Left cardiac atrium (tissue), 4 donors: Measurements from ENCODE around the gene KIAA0232. TPM values are rescaled to one million over a fixed set of nuclear protein-coding genes. Genes with fewer than 3 reads are reported as not detected.
"Not testable (repeated sequence)": the region's sequence is repeated elsewhere in the genome, so short reads cannot be mapped to it uniquely, and the experiment has no call there.

Experiments used
- ATAC-seq, 2 donors: fragments of 200-7000 bp; cut with Tn5 transposase; one replicate each; pipeline ENCODE4 v1.9.1; 2020; ENCODE audit warnings: mild to moderate bottlenecking in 2 of 2, moderate library complexity in 2 of 2
- DNase-seq: peaks from one replicate; pipeline ENCODE4 v3.0.0-alpha.2; 2020
- intact Hi-C, 2 donors: fragments of 100-400 bp; cut with DNase I; formaldehyde crosslinking; loops; one replicate each; pipeline versions ENCODE4 v1.14.1 to v1.15.1; 2022 to 2023
- total RNA-seq, 2 donors: library from RNA; stranded (reverse); fragmentation: NEBNext Ultra II Directional; extraction: Animal tissue kit (Norgen Biotek cat#: 25700); gene quantifications; one replicate each; pipeline ENCODE4 v1.2.1, GENCODE V29; 2021
- donor health status: DM: no; HTN: yes; CAD: no.
- donor health status: DM: no; HTN: yes; CAD: no; lungs with severe emphysema.
- donor health status: DM: yes; HTN: yes; CAD: no.
- donor health status: Dilated cardiomyopathy.

The KIAA0232 gene
- total RNA-seq, 2 donors from 2014 or later = 52.9 to 59.2 TPM

- ATAC-seq = no peak
- DNase-seq = no peak
- intact Hi-C loops = no loop called here
Measured at GRCh38 chr4:6773106-6773505, 9.4 kb upstream of the KIAA0232 start.

GRCh38 chr4:6773616-6774540, 8.6 kb upstream of the KIAA0232 start:
- ATAC-seq (no peak), DNase-seq (no peak)
- intact Hi-C loops = no loop called here

- ATAC-seq (no peak), DNase-seq (no peak)
- intact Hi-C loops = loop anchor here in 1 of 2 donors (5.0 kb wide), 1 partner anchor 38 kb away; no protein-coding TSS in a partner anchor
Measured at GRCh38 chr4:6775746-6776145, 6.8 kb upstream of the KIAA0232 start.

GRCh38 chr4:6776920-6777635, 5.4 kb upstream of the KIAA0232 start:
- ATAC-seq = no peak
- intact Hi-C loops = loop anchor here in 1 of 2 donors (5.0 kb wide), 1 partner anchor 40 kb away; no protein-coding TSS in a partner anchor
- DNase-seq = no peak

GRCh38 chr4:6777636-6778281, 4.8 kb upstream of the KIAA0232 start:
- ATAC-seq (no peak), DNase-seq (no peak)
- intact Hi-C loops = loop anchor here in 1 of 2 donors (5.0 kb wide), 1 partner anchor 40 kb away; no protein-coding TSS in a partner anchor

- intact Hi-C loops = loop anchor here in 1 of 2 donors (5.0 kb wide), 1 partner anchor 41 kb away; no protein-coding TSS in a partner anchor
- DNase-seq (no peak), ATAC-seq (no peak)
Measured at GRCh38 chr4:6778435-6778834, 4.1 kb upstream of the KIAA0232 start.

- DNase-seq = no peak
- intact Hi-C loops = loop anchor here (5.0 to 10.0 kb wide), 3 partner anchors 43 to 95 kb away; no protein-coding TSS in a partner anchor
- ATAC-seq = no peak
Measured at GRCh38 chr4:6779667-6780565, 2.6 kb upstream of the KIAA0232 start.

GRCh38 chr4:6781113-6781512, 1.4 kb upstream of the KIAA0232 start:
- intact Hi-C loops = loop anchor here (5.0 to 10.0 kb wide), 2 partner anchors 76 to 94 kb away; no protein-coding TSS in a partner anchor
- ATAC-seq (no peak), DNase-seq (no peak)

GRCh38 chr4:6781561-6781960, 966 bp upstream of the KIAA0232 start:
- intact Hi-C loops = loop anchor here (5.0 to 10.0 kb wide), 2 partner anchors 76 to 93 kb away; no protein-coding TSS in a partner anchor
- ATAC-seq = no peak
- DNase-seq = no peak

GRCh38 chr4:6782846-6783110, 251 bp downstream of the KIAA0232 start:
- DNase-seq (no peak), ATAC-seq (peak; percentile 14 to 36)
- intact Hi-C loops = loop anchor here (5.0 to 10.0 kb wide), 2 partner anchors 75 to 92 kb away; no protein-coding TSS in a partner anchor

- intact Hi-C loops = loop anchor here (5.0 to 10.0 kb wide), 2 partner anchors 74 to 91 kb away; no protein-coding TSS in a partner anchor
- ATAC-seq = peak; percentile 89 to 92
- DNase-seq = peak; percentile 92
Measured at GRCh38 chr4:6783111-6783981, 819 bp downstream of the KIAA0232 start.

- DNase-seq (no peak), ATAC-seq (no peak)
- intact Hi-C loops = loop anchor here in 1 of 2 donors (10.0 kb wide), 1 partner anchor 89 kb away; no protein-coding TSS in a partner anchor
Measured at GRCh38 chr4:6785572-6785925, 3.0 kb downstream of the KIAA0232 start.

GRCh38 chr4:6788123-6788522, 5.6 kb downstream of the KIAA0232 start:
- no peak for DNase-seq
- intact Hi-C loops = loop anchor here in 1 of 2 donors (10.0 kb wide), 1 partner anchor 87 kb away; no protein-coding TSS in a partner anchor
- ATAC-seq = no peak

- DNase-seq, intact Hi-C loops, ATAC-seq: not testable (repeated sequence)
Measured at GRCh38 chr4:6791245-6791644, 8.7 kb downstream of the KIAA0232 start.

GRCh38 chr4:6791796-6792195, 9.3 kb downstream of the KIAA0232 start:
- intact Hi-C loops, ATAC-seq, DNase-seq: not testable (repeated sequence)

- ATAC-seq (no peak), DNase-seq (no peak)
- intact Hi-C loops = no loop called here
Measured at GRCh38 chr4:6794189-6794588, 11.7 kb downstream of the KIAA0232 start.

- ATAC-seq (no peak), DNase-seq (no peak)
- intact Hi-C loops = no loop called here
Measured at GRCh38 chr4:6795821-6796220, 13.3 kb downstream of the KIAA0232 start.
